Vagina (tissue), 2 donors: ENCODE results near the gene SORCS2.

Experiments used
- POLR2AphosphoS5 ChIP-seq, 2 donors: sonication (generic); formaldehyde crosslinking; IDR thresholded peaks; one replicate each; pipeline ENCODE4 v1.9.0; 2017; ENCODE audit warnings: antibody characterized with exemption in 2 of 2, mild to moderate bottlenecking in 2 of 2, low read depth in 1 of 2; ENCODE audit not compliant: insufficient read depth in 1 of 2
- TF ChIP-seq, protein P1 (sequence below), 3 experiments: fragments of 450-650 bp in 2 of 3; fragments of 200-600 bp in 1 of 3; sonication (generic) in 1 of 3; IDR thresholded peaks; one replicate each; pipeline ENCODE4 v1.5.1; 2017 to 2019; ENCODE audit warnings: antibody characterized with exemption in 3 of 3, mild to moderate bottlenecking in 2 of 3, moderate library complexity in 2 of 3

DNA sequence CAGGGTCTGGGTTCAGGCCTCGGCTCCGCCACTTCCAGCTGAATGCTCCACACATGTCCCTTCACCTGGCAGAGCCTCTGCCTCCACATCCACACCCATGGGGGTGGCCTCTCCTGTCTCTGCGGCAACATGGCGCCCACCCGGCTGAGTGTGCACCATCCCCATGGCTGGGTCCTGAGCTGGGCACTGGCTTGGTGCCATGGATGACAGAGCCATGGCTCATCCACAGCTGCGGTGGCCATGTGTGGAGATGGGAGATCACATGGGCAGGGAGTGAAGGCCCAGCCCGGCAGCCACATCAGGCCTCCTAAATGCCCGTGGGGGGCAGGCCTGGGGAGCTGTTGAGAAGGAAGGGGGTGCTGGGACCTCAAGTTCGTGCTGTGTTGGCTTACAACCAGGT lies 533.6 kb downstream of the SORCS2 start:
- TF ChIP-seq, protein P1, sequence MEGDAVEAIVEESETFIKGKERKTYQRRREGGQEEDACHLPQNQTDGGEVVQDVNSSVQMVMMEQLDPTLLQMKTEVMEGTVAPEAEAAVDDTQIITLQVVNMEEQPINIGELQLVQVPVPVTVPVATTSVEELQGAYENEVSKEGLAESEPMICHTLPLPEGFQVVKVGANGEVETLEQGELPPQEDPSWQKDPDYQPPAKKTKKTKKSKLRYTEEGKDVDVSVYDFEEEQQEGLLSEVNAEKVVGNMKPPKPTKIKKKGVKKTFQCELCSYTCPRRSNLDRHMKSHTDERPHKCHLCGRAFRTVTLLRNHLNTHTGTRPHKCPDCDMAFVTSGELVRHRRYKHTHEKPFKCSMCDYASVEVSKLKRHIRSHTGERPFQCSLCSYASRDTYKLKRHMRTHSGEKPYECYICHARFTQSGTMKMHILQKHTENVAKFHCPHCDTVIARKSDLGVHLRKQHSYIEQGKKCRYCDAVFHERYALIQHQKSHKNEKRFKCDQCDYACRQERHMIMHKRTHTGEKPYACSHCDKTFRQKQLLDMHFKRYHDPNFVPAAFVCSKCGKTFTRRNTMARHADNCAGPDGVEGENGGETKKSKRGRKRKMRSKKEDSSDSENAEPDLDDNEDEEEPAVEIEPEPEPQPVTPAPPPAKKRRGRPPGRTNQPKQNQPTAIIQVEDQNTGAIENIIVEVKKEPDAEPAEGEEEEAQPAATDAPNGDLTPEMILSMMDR (IDR thresholded peaks at IDR 0.05): no peak
- TF ChIP-seq POLR2AphosphoS5 (IDR thresholded peaks at IDR 0.05; ENCODE audit: insufficient read depth in 1 of 2, low read depth in 1 of 2): no peak
